NT2/D1 (cell line): ENCODE data around the gene ECI2.

Experiments used
- YY1 ChIP-seq: IDR thresholded peaks from 2 replicates; pipeline ENCODE4 v1.6.1; 2011; ENCODE audit not compliant: insufficient read length, insufficient read depth
- ZNF274 ChIP-seq: IDR thresholded peaks from 2 replicates; pipeline ENCODE4 v1.6.1; 2011; ENCODE audit warnings: mild to moderate bottlenecking, low read depth, low read length

- TF ChIP-seq ZNF274 (no peak), YY1 (no peak)
Measured at GRCh38 chr6:4130357-4130987, 4.9 kb downstream of the ECI2 start.
